ENCODE results near the gene RASGRP2. TPM values are rescaled to one million over a fixed set of nuclear protein-coding genes. Genes with fewer than 3 reads are reported as not detected.

RASGRP2 gene
- total RNA-seq, 2 experiments from 2014 or later = 668 to 672 TPM

DNA sequence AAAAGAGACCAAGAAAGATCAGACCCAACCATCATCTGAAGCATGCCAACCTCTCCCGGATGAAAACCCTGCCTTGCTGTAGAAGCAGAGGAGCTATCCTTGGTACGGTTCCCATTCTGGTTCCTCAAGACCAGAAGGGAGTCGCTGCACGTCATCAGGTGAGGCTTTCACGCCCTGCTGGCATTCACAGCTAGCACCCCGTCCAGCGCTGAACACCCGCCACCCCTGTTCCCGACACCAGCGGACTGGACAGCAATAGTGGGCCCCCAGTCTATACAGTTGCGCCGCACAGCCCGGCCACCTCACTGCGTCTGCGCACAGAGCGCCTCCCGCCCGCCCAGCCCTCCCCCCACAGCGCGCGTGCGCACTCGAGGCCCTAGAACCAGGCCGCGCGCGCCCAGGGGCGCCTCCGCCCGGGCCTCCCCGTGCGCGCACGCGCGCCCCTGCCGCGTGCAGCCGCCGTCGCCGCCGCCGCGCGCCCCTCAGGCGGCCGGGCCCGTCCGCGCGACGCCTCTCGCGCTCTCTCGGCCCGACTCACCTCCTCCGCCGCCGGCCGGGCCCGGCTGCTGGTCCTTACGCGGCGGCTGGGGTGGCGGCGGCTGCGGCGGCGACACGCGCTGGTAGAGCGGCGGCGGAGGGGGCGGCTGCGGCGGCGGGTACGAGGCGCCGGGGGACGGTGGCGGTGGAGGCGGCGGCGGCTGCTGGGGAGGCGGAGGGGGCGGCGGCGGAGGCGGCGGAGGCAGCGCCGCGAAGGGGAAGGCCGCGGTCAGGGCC, 33.7 kb upstream of the RASGRP2 start:
- Mint-ChIP-seq H3K4me3 (peak overlapping the region; percentile 95), H3K4me1 (ENCODE audit: low read depth) (peaks cover 81% of the 10 kb centered on the region), H3K9me3 (no peaks in the 10 kb centered on the region), H3K36me3 (ENCODE audit: low read depth) (peaks cover 60% of the 10 kb centered on the region), H3K27ac (peak overlapping the region; percentile 92), H3K27me3 (no peaks in the 10 kb centered on the region)
- H3K27ac ChIP-seq (ENCODE audit: low read depth in 1 of 2, low read length in 2 of 2) = peak overlapping the region; percentile 56 to 94
- TF ChIP-seq, protein P1, sequence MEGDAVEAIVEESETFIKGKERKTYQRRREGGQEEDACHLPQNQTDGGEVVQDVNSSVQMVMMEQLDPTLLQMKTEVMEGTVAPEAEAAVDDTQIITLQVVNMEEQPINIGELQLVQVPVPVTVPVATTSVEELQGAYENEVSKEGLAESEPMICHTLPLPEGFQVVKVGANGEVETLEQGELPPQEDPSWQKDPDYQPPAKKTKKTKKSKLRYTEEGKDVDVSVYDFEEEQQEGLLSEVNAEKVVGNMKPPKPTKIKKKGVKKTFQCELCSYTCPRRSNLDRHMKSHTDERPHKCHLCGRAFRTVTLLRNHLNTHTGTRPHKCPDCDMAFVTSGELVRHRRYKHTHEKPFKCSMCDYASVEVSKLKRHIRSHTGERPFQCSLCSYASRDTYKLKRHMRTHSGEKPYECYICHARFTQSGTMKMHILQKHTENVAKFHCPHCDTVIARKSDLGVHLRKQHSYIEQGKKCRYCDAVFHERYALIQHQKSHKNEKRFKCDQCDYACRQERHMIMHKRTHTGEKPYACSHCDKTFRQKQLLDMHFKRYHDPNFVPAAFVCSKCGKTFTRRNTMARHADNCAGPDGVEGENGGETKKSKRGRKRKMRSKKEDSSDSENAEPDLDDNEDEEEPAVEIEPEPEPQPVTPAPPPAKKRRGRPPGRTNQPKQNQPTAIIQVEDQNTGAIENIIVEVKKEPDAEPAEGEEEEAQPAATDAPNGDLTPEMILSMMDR (IDR thresholded peaks at IDR 0.05) = no peak
- H3K27me3 ChIP-seq (ENCODE audit: control insufficient read depth in 1 of 2, insufficient read depth in 2 of 2, low read length in 2 of 2) = no peaks in the 10 kb centered on the region
- H3K36me3 ChIP-seq (ENCODE audit: insufficient read depth, low read length) = peaks cover 48% of the 10 kb centered on the region
- CTCF ChIA-PET = interaction anchor here (4.1 kb wide), 1 partner anchor 34 kb away, joined by 28 read pairs; the partner anchor contains the start of gene RASGRP2
- H3K9me3 ChIP-seq (ENCODE audit: control insufficient read depth in 1 of 2, insufficient read depth in 1 of 2, low read length in 2 of 2) = no peaks in the 10 kb centered on the region
- peak; percentile 56 to 95 (median 82) for DNase-seq
- intact Hi-C loops (cut with DNase I, micrococcal nuclease) = loop anchor here (1.0 to 10.0 kb wide), 6 partner anchors 10 to 100 kb away; partner anchors contain the start of genes RASGRP2 (in 2 of the 2), EHD1 (in 1 of the 2) and MEN1 (in 1 of the 2)
- peaks cover 63% of the 10 kb centered on the region for H3K4me1 ChIP-seq (ENCODE audit: insufficient read depth, low read length)
- peak; percentile 2 for ATAC-seq (ENCODE audit: poor library complexity)
- POLR2A ChIA-PET = interaction anchor here (0.6 to 11.6 kb wide), 25 partner anchors 10 to 1922 kb away, joined by 3 to 596 read pairs (median 9); partner anchors contain the start of genes CDC42BPG, FAU, MALAT1 and MAP4K2
- peak overlapping the region; percentile 74 for H3K4me3 ChIP-seq (ENCODE audit: low read length)

DNA sequence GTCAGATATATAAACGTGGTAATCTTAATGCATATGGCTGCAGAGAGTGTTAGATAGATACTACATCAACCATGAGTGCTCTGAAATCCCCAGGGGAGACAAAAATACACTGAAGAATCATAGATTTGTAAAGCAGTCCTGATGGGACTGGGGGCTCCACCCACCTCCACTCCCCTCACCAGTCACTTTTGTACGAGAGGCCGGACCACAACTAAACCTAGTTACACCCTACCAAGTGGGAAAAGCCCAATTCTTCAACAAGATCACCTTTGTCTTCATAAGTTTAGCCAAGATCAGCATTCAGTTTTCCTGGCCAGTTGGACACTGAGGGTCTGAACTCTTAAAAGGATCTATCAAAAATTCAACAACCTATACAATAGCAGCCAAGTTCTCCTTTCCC, 32.9 kb upstream of the RASGRP2 start:
- ChIA-PET POLR2A (interaction anchor here (0.6 to 11.6 kb wide), 9 partner anchors 12 to 591 kb away, joined by 3 to 596 read pairs (median 4); partner anchors contain the start of genes MAP4K2, MEN1, PYGM and RASGRP2), CTCF (interaction anchor here (0.5 to 4.1 kb wide), 4 partner anchors 9 to 572 kb away, joined by 3 to 28 read pairs (median 4); partner anchors contain the start of genes CDC42BPG and RASGRP2)
- peaks cover 55% of the 10 kb centered on the region for H3K36me3 ChIP-seq (ENCODE audit: insufficient read depth, low read length)
- Mint-ChIP-seq H3K27me3 (no peaks in the 10 kb centered on the region), H3K27ac (peak overlapping the region; percentile 92), H3K36me3 (ENCODE audit: low read depth) (peaks cover 68% of the 10 kb centered on the region), H3K4me1 (ENCODE audit: low read depth) (peaks cover 85% of the 10 kb centered on the region), H3K4me3 (peak overlapping the region; percentile 95), H3K9me3 (no peaks in the 10 kb centered on the region)
- DNase-seq = peak in 2 of 14 experiments; percentile 23 to 34
- peaks cover 66% of the 10 kb centered on the region for H3K4me1 ChIP-seq (ENCODE audit: insufficient read depth, low read length)
- TF ChIP-seq, protein P1 (IDR thresholded peaks at IDR 0.05) = no peak
- no peak for ATAC-seq (ENCODE audit: poor library complexity)
- peak overlapping the region; percentile 74 for H3K4me3 ChIP-seq (ENCODE audit: low read length)
- H3K27me3 ChIP-seq (ENCODE audit: control insufficient read depth in 1 of 2, insufficient read depth in 2 of 2, low read length in 2 of 2) = no peaks in the 10 kb centered on the region
- no peaks in the 10 kb centered on the region for H3K9me3 ChIP-seq (ENCODE audit: control insufficient read depth in 1 of 2, insufficient read depth in 1 of 2, low read length in 2 of 2)
- intact Hi-C loops (cut with DNase I, micrococcal nuclease) = loop anchor here (1.0 to 10.0 kb wide), 4 partner anchors 10 to 100 kb away; partner anchors contain the start of genes EHD1 (in 1 of the 2) and RASGRP2 (in 1 of the 2)
- peak overlapping the region; percentile 21 to 56 for H3K27ac ChIP-seq (ENCODE audit: low read depth in 1 of 2, low read length in 2 of 2)

- Histone ChIP-seq H3K9me3 (ENCODE audit: control insufficient read depth in 1 of 2, insufficient read depth in 1 of 2, low read length in 2 of 2) (no peaks in the 10 kb centered on the region), H3K27ac (ENCODE audit: low read depth in 1 of 2, low read length in 2 of 2) (peak overlapping the region in 1 of 2 donors; percentile 21), H3K4me1 (ENCODE audit: insufficient read depth, low read length) (peaks cover 71% of the 10 kb centered on the region), H3K36me3 (ENCODE audit: insufficient read depth, low read length) (peaks cover 59% of the 10 kb centered on the region), H3K27me3 (ENCODE audit: control insufficient read depth in 1 of 2, insufficient read depth in 2 of 2, low read length in 2 of 2) (no peaks in the 10 kb centered on the region), H3K4me3 (ENCODE audit: low read length) (peak overlapping the region; percentile 74)
- intact Hi-C loops (cut with DNase I, micrococcal nuclease) = loop anchor here (5.0 to 10.0 kb wide), 3 partner anchors 34 to 101 kb away; partner anchors contain the start of genes EHD1 (in 1 of the 2) and RASGRP2 (in 1 of the 2)
- Mint-ChIP-seq H3K27me3 (no peaks in the 10 kb centered on the region), H3K27ac (peak overlapping the region; percentile 92), H3K36me3 (ENCODE audit: low read depth) (peaks cover 72% of the 10 kb centered on the region), H3K4me1 (ENCODE audit: low read depth) (peaks cover 89% of the 10 kb centered on the region), H3K4me3 (peak overlapping the region; percentile 95), H3K9me3 (no peaks in the 10 kb centered on the region)
- ChIA-PET POLR2A (interaction anchor here (0.9 to 11.6 kb wide), 7 partner anchors 11 to 341 kb away, joined by 3 to 596 read pairs (median 4); partner anchors contain the start of genes MAP4K2, MEN1, PYGM and RASGRP2), CTCF (interaction anchor here (0.5 to 4.1 kb wide), 5 partner anchors 8 to 572 kb away, joined by 3 to 28 read pairs (median 5); partner anchors contain the start of genes CDC42BPG and RASGRP2)
- TF ChIP-seq, protein P1 (IDR thresholded peaks at IDR 0.05) = no peak
- ATAC-seq (ENCODE audit: poor library complexity) (no peak), DNase-seq (peak in 1 of 14 experiments; percentile 12)
These were observed 32.5 kb upstream of the RASGRP2 start for GRCh38 chr11:64776425-64776824.

Data from CD4-positive, alpha-beta T cell (primary cell).